ENCODE data around the gene RNF38. TPM values are rescaled to one million over a fixed set of nuclear protein-coding genes. Genes with fewer than 3 reads are reported as not detected.
"Not testable (repeated sequence)": the region's sequence is repeated elsewhere in the genome, so short reads cannot be mapped to it uniquely, and the experiment has no call there.

Gene RNF38
- total and polyA plus RNA-seq, 3 experiments from 2014 or later: 20.9 to 43.3 (median 40.0) TPM

- Mint-ChIP-seq H3K4me3 (no peak overlapping the region), H3K9me3 (peaks cover 0 to 2% (median 0%) of the 10 kb centered on the region in 5 donors), H3K27ac (no peak overlapping the region), H3K27me3 (peaks cover 2 to 5% of the 10 kb centered on the region in 2 donors), H3K4me1 (peaks cover 3 to 10% (median 7%) of the 10 kb centered on the region in 3 donors), H3K36me3 (peaks cover 0 to 5% (median 0%) of the 10 kb centered on the region in 3 donors)
- no peak overlapping the region for H3K27ac ChIP-seq (ENCODE audit: low read depth, low read length)
- no peaks in the 10 kb centered on the region for H3K9me3 ChIP-seq (ENCODE audit: low read length)
- no peaks in the 10 kb centered on the region for H3K36me3 ChIP-seq (ENCODE audit: insufficient read depth, low read length)
- ChIA-PET POLR2A (no interaction called here), CTCF (interaction anchor here (0.5 to 1.5 kb wide), 3 partner anchors 8 to 78 kb away, joined by 3 read pairs; no protein-coding TSS in a partner anchor)
- no peak for DNase-seq
- H3K4me1 ChIP-seq (ENCODE audit: insufficient read depth, low read length): no peaks in the 10 kb centered on the region
- H3K27me3 ChIP-seq (ENCODE audit: insufficient read depth, low read length, poor library complexity, severe bottlenecking): no peaks in the 10 kb centered on the region
- no peak overlapping the region for H3K4me3 ChIP-seq (ENCODE audit: low read length)
Measured at GRCh38 chr9:36325081-36325828, 74.8 kb downstream of the RNF38 start.

GRCh38 chr9:36323926-36324325 lies 76.1 kb downstream of the RNF38 start:
- ChIA-PET CTCF (no interaction called here), POLR2A (interaction anchor here (0.5 kb wide), 1 partner anchor 21 kb away, joined by 3 read pairs; no protein-coding TSS in a partner anchor)
- Histone ChIP-seq H3K9me3 (ENCODE audit: low read length) (no peaks in the 10 kb centered on the region), H3K4me1 (ENCODE audit: insufficient read depth, low read length) (no peaks in the 10 kb centered on the region), H3K4me3 (ENCODE audit: low read length) (no peak overlapping the region), H3K27ac (ENCODE audit: low read depth, low read length) (no peak overlapping the region), H3K36me3 (ENCODE audit: insufficient read depth, low read length) (no peaks in the 10 kb centered on the region), H3K27me3 (ENCODE audit: insufficient read depth, low read length, poor library complexity, severe bottlenecking) (no peaks in the 10 kb centered on the region)
- Mint-ChIP-seq H3K27me3 (peaks cover 2 to 6% of the 10 kb centered on the region in 2 donors), H3K36me3 (peaks cover 0 to 5% (median 0%) of the 10 kb centered on the region in 3 donors), H3K9me3 (peaks cover 0 to 2% (median 0%) of the 10 kb centered on the region in 5 donors), H3K27ac (no peak overlapping the region), H3K4me3 (no peak overlapping the region), H3K4me1 (peaks cover 3 to 10% (median 7%) of the 10 kb centered on the region in 3 donors)
- no peak for DNase-seq

GRCh38 chr9:36322462-36322861 lies 77.6 kb downstream of the RNF38 start:
- no peak overlapping the region for H3K27ac Mint-ChIP-seq
- H3K4me1 ChIP-seq (ENCODE audit: insufficient read depth, low read length): no peaks in the 10 kb centered on the region
- CTCF ChIA-PET: no interaction called here
- peaks cover 0 to 2% (median 0%) of the 10 kb centered on the region in 5 donors for H3K9me3 Mint-ChIP-seq
- no peaks in the 10 kb centered on the region for H3K9me3 ChIP-seq (ENCODE audit: low read length)
- H3K4me1 Mint-ChIP-seq: peaks cover 0 to 6% (median 4%) of the 10 kb centered on the region in 3 donors
- H3K27me3 Mint-ChIP-seq: peaks cover 2 to 9% of the 10 kb centered on the region in 2 donors
- no peak for DNase-seq
- peaks cover 0 to 5% (median 0%) of the 10 kb centered on the region in 3 donors for H3K36me3 Mint-ChIP-seq
- no peak overlapping the region for H3K4me3 Mint-ChIP-seq
- H3K36me3 ChIP-seq (ENCODE audit: insufficient read depth, low read length): no peaks in the 10 kb centered on the region
- H3K27me3 ChIP-seq (ENCODE audit: insufficient read depth, low read length, poor library complexity, severe bottlenecking): no peaks in the 10 kb centered on the region
- no peak overlapping the region for H3K4me3 ChIP-seq (ENCODE audit: low read length)
- H3K27ac ChIP-seq (ENCODE audit: low read depth, low read length): no peak overlapping the region
- POLR2A ChIA-PET: no interaction called here

- H3K27ac ChIP-seq (ENCODE audit: low read depth, low read length); H3K27me3 ChIP-seq (ENCODE audit: insufficient read depth, low read length, poor library complexity, severe bottlenecking); H3K4me3 ChIP-seq (ENCODE audit: low read length); H3K36me3 ChIP-seq (ENCODE audit: insufficient read depth, low read length); CTCF ChIA-PET; H3K9me3 Mint-ChIP-seq; POLR2A ChIA-PET; H3K4me3 Mint-ChIP-seq; H3K4me1 ChIP-seq (ENCODE audit: insufficient read depth, low read length); DNase-seq; H3K27me3 Mint-ChIP-seq; H3K4me1 Mint-ChIP-seq; H3K9me3 ChIP-seq (ENCODE audit: low read length); H3K36me3 Mint-ChIP-seq; H3K27ac Mint-ChIP-seq: not testable (repeated sequence)
Measured at GRCh38 chr9:36321903-36322302, 78.2 kb downstream of the RNF38 start.

GRCh38 chr9:36320466-36320865 lies 79.6 kb downstream of the RNF38 start:
- Mint-ChIP-seq H3K4me3 (no peak overlapping the region), H3K27ac (no peak overlapping the region), H3K36me3 (peaks cover 0 to 5% (median 0%) of the 10 kb centered on the region in 3 donors), H3K27me3 (peaks cover 2 to 9% of the 10 kb centered on the region in 2 donors), H3K4me1 (peaks cover 0 to 7% (median 4%) of the 10 kb centered on the region in 3 donors), H3K9me3 (peaks cover 0 to 2% (median 0%) of the 10 kb centered on the region in 5 donors)
- no peaks in the 10 kb centered on the region for H3K27me3 ChIP-seq (ENCODE audit: insufficient read depth, low read length, poor library complexity, severe bottlenecking)
- H3K9me3 ChIP-seq (ENCODE audit: low read length): no peaks in the 10 kb centered on the region
- no peak overlapping the region for H3K4me3 ChIP-seq (ENCODE audit: low read length)
- no peaks in the 10 kb centered on the region for H3K36me3 ChIP-seq (ENCODE audit: insufficient read depth, low read length)
- H3K27ac ChIP-seq (ENCODE audit: low read depth, low read length): no peak overlapping the region
- ChIA-PET POLR2A (interaction anchor here (0.7 kb wide), 1 partner anchor 198 kb away, joined by 3 read pairs; no protein-coding TSS in a partner anchor), CTCF (no interaction called here)
- no peak for DNase-seq
- no peaks in the 10 kb centered on the region for H3K4me1 ChIP-seq (ENCODE audit: insufficient read depth, low read length)

GRCh38 chr9:36319806-36320205 lies 80.3 kb downstream of the RNF38 start:
- Histone ChIP-seq H3K36me3 (ENCODE audit: insufficient read depth, low read length) (no peaks in the 10 kb centered on the region), H3K9me3 (ENCODE audit: low read length) (no peaks in the 10 kb centered on the region), H3K4me3 (ENCODE audit: low read length) (no peak overlapping the region), H3K4me1 (ENCODE audit: insufficient read depth, low read length) (no peaks in the 10 kb centered on the region), H3K27me3 (ENCODE audit: insufficient read depth, low read length, poor library complexity, severe bottlenecking) (no peaks in the 10 kb centered on the region), H3K27ac (ENCODE audit: low read depth, low read length) (no peak overlapping the region)
- H3K9me3 Mint-ChIP-seq: peaks cover 0 to 2% (median 0%) of the 10 kb centered on the region in 5 donors
- no peak overlapping the region for H3K27ac Mint-ChIP-seq
- H3K4me1 Mint-ChIP-seq: peaks cover 0 to 12% (median 4%) of the 10 kb centered on the region in 3 donors
- POLR2A ChIA-PET: no interaction called here
- peaks cover 1 to 9% of the 10 kb centered on the region in 2 donors for H3K27me3 Mint-ChIP-seq
- no peak for DNase-seq
- H3K4me3 Mint-ChIP-seq: no peak overlapping the region
- CTCF ChIA-PET: no interaction called here
- peaks cover 0 to 5% (median 0%) of the 10 kb centered on the region in 3 donors for H3K36me3 Mint-ChIP-seq

- Mint-ChIP-seq H3K27ac (no peak overlapping the region), H3K27me3 (peaks cover 0 to 9% of the 10 kb centered on the region in 2 donors), H3K9me3 (peaks cover 0 to 2% (median 0%) of the 10 kb centered on the region in 5 donors), H3K4me1 (peaks cover 0 to 12% (median 4%) of the 10 kb centered on the region in 3 donors), H3K4me3 (no peak overlapping the region), H3K36me3 (peaks cover 0 to 5% (median 0%) of the 10 kb centered on the region in 3 donors)
- H3K4me3 ChIP-seq (ENCODE audit: low read length): no peak overlapping the region
- no peaks in the 10 kb centered on the region for H3K4me1 ChIP-seq (ENCODE audit: insufficient read depth, low read length)
- POLR2A ChIA-PET: no interaction called here
- CTCF ChIA-PET: interaction anchor here (1.6 kb wide), 1 partner anchor 10 kb away, joined by 8 read pairs; no protein-coding TSS in a partner anchor
- H3K27ac ChIP-seq (ENCODE audit: low read depth, low read length): no peak overlapping the region
- H3K27me3 ChIP-seq (ENCODE audit: insufficient read depth, low read length, poor library complexity, severe bottlenecking): no peaks in the 10 kb centered on the region
- no peaks in the 10 kb centered on the region for H3K9me3 ChIP-seq (ENCODE audit: low read length)
- H3K36me3 ChIP-seq (ENCODE audit: insufficient read depth, low read length): no peaks in the 10 kb centered on the region
- no peak for DNase-seq
Measured at GRCh38 chr9:36319183-36319582, 80.9 kb downstream of the RNF38 start.

- POLR2A ChIA-PET: no interaction called here
- DNase-seq: no peak
- no peaks in the 10 kb centered on the region for H3K27me3 ChIP-seq (ENCODE audit: insufficient read depth, low read length, poor library complexity, severe bottlenecking)
- H3K4me3 ChIP-seq (ENCODE audit: low read length): no peak overlapping the region
- no peak overlapping the region for H3K4me3 Mint-ChIP-seq
- no peaks in the 10 kb centered on the region for H3K36me3 ChIP-seq (ENCODE audit: insufficient read depth, low read length)
- no peak overlapping the region for H3K27ac ChIP-seq (ENCODE audit: low read depth, low read length)
- CTCF ChIA-PET: interaction anchor here (1.6 kb wide), 1 partner anchor 11 kb away, joined by 8 read pairs; no protein-coding TSS in a partner anchor
- peaks cover 0 to 2% (median 0%) of the 10 kb centered on the region in 5 donors for H3K9me3 Mint-ChIP-seq
- H3K27me3 Mint-ChIP-seq: peaks cover 0 to 9% of the 10 kb centered on the region in 2 donors
- no peaks in the 10 kb centered on the region for H3K9me3 ChIP-seq (ENCODE audit: low read length)
- no peak overlapping the region for H3K27ac Mint-ChIP-seq
- peaks cover 0 to 6% (median 0%) of the 10 kb centered on the region in 3 donors for H3K4me1 Mint-ChIP-seq
- no peaks in the 10 kb centered on the region for H3K4me1 ChIP-seq (ENCODE audit: insufficient read depth, low read length)
- H3K36me3 Mint-ChIP-seq: peaks cover 0 to 5% (median 0%) of the 10 kb centered on the region in 3 donors
Measured at GRCh38 chr9:36318212-36318802, 81.8 kb downstream of the RNF38 start.
